Prostate gland (tissue), 2 donors: Measurements from ENCODE around the gene TMC8.

ENCODE experiments used
- POLR2A ChIP-seq: fragments of 450-650 bp; IDR thresholded peaks from one replicate; pipeline ENCODE4 v1.6.1; 2016; ENCODE audit warnings: antibody characterized with exemption, mild to moderate bottlenecking
- TF ChIP-seq, protein P1 (sequence below), 4 experiments: fragments of 200-600 bp in 2 of 4; fragments of 450-650 bp in 2 of 4; sonication (generic) in 2 of 4; IDR thresholded peaks; 1 replicate in 3 of 4; 2 replicates in 1 of 4; pipeline ENCODE4 v1.5.1; 2016 to 2019; ENCODE audit warnings: antibody characterized with exemption in 4 of 4, mild to moderate bottlenecking in 2 of 4, moderate library complexity in 2 of 4

DNA sequence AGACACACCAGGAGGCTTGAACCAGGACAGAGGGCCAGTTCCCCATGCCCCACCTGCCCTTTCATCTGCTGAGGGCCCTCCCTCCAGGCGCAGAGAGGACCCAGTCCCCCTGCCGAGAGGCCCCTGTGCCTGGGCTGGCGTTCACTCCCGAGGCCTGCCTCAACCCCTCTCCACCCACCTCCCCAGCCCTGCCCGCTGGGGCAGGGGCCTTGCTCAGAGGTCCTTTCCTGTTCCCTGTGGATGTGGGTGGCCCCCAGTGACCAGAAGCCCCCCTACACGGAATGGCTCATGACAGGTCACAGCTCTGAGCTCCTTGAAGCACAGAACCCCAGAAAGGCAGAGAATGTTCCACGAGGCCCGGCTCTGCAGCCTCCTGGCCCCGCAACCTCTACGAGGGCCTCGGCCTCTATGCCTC is 8.8 kb upstream of the TMC8 start:
- TF ChIP-seq, protein P1, sequence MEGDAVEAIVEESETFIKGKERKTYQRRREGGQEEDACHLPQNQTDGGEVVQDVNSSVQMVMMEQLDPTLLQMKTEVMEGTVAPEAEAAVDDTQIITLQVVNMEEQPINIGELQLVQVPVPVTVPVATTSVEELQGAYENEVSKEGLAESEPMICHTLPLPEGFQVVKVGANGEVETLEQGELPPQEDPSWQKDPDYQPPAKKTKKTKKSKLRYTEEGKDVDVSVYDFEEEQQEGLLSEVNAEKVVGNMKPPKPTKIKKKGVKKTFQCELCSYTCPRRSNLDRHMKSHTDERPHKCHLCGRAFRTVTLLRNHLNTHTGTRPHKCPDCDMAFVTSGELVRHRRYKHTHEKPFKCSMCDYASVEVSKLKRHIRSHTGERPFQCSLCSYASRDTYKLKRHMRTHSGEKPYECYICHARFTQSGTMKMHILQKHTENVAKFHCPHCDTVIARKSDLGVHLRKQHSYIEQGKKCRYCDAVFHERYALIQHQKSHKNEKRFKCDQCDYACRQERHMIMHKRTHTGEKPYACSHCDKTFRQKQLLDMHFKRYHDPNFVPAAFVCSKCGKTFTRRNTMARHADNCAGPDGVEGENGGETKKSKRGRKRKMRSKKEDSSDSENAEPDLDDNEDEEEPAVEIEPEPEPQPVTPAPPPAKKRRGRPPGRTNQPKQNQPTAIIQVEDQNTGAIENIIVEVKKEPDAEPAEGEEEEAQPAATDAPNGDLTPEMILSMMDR (IDR thresholded peaks at IDR 0.05), result no peak
- TF ChIP-seq POLR2A, result no peak
